ENCODE measurements around the gene AFF3.

The AFF3 gene

GRCh38 chr2:100019499-100019898 is 122.9 kb downstream of the AFF3 start:
- H3K9ac ChIP-seq (ENCODE audit: low read length in 5 of 5) = no peak overlapping the region
- no peaks in the 10 kb centered on the region for H3K27me3 ChIP-seq (ENCODE audit: control insufficient read depth in 5 of 5, insufficient read depth in 4 of 5, low read length in 5 of 5)
- peaks cover 0 to 8% (median 0%) of the 10 kb centered on the region in 5 donors for H3K36me3 ChIP-seq (ENCODE audit: control insufficient read depth in 5 of 5, insufficient read depth in 5 of 5, low read length in 5 of 5)
- no peaks in the 10 kb centered on the region for H3K9me3 ChIP-seq (ENCODE audit: control insufficient read depth in 5 of 5, low read length in 5 of 5)
- H3K4me1 ChIP-seq (ENCODE audit: control insufficient read depth in 5 of 5, insufficient read depth in 5 of 5, low read length in 5 of 5) = peaks cover 0 to 8% (median 5%) of the 10 kb centered on the region in 5 donors
- H3K4me3 ChIP-seq (ENCODE audit: low read depth in 1 of 5, low read length in 5 of 5) = no peak overlapping the region
- H3K27ac ChIP-seq (ENCODE audit: low read depth, low read length) = no peak overlapping the region

- H3K36me3 ChIP-seq (ENCODE audit: control insufficient read depth in 5 of 5, insufficient read depth in 5 of 5, low read length in 5 of 5) = peaks cover 0 to 8% (median 0%) of the 10 kb centered on the region in 5 donors
These were observed 123.8 kb downstream of the AFF3 start for GRCh38 chr2:100018341-100019193.

GRCh38 chr2:100017633-100018032 is 124.8 kb downstream of the AFF3 start:
- H3K9me3 ChIP-seq (ENCODE audit: control insufficient read depth in 5 of 5, low read length in 5 of 5) = no peaks in the 10 kb centered on the region
- peaks cover 0 to 14% (median 5%) of the 10 kb centered on the region in 5 donors for H3K4me1 ChIP-seq (ENCODE audit: control insufficient read depth in 5 of 5, insufficient read depth in 5 of 5, low read length in 5 of 5)
- no peak overlapping the region for H3K4me3 ChIP-seq (ENCODE audit: low read depth in 1 of 5, low read length in 5 of 5)
- H3K27ac ChIP-seq (ENCODE audit: low read depth, low read length) = no peak overlapping the region
- H3K9ac ChIP-seq (ENCODE audit: low read length in 5 of 5) = no peak overlapping the region
- H3K27me3 ChIP-seq (ENCODE audit: control insufficient read depth in 5 of 5, insufficient read depth in 4 of 5, low read length in 5 of 5) = no peaks in the 10 kb centered on the region
- H3K36me3 ChIP-seq (ENCODE audit: control insufficient read depth in 5 of 5, insufficient read depth in 5 of 5, low read length in 5 of 5) = peaks cover 0 to 8% (median 0%) of the 10 kb centered on the region in 5 donors

More at GRCh38 chr2:100018341-100019193, 123.8 kb downstream of the AFF3 start:
- no peaks in the 10 kb centered on the region for H3K27me3 ChIP-seq (ENCODE audit: control insufficient read depth in 5 of 5, insufficient read depth in 4 of 5, low read length in 5 of 5)
- no peak overlapping the region for H3K4me3 ChIP-seq (ENCODE audit: low read depth in 1 of 5, low read length in 5 of 5)
- no peaks in the 10 kb centered on the region for H3K9me3 ChIP-seq (ENCODE audit: control insufficient read depth in 5 of 5, low read length in 5 of 5)
- H3K4me1 ChIP-seq (ENCODE audit: control insufficient read depth in 5 of 5, insufficient read depth in 5 of 5, low read length in 5 of 5) = peaks cover 0 to 13% (median 5%) of the 10 kb centered on the region in 5 donors
- no peak overlapping the region for H3K9ac ChIP-seq (ENCODE audit: low read length in 5 of 5)
- H3K27ac ChIP-seq (ENCODE audit: low read depth, low read length) = no peak overlapping the region

- Histone ChIP-seq H3K4me3 (ENCODE audit: low read depth in 1 of 5, low read length in 5 of 5) (no peak overlapping the region), H3K9ac (ENCODE audit: low read length in 5 of 5) (no peak overlapping the region), H3K27ac (ENCODE audit: low read depth, low read length) (no peak overlapping the region), H3K36me3 (ENCODE audit: control insufficient read depth in 5 of 5, insufficient read depth in 5 of 5, low read length in 5 of 5) (peaks cover 0 to 8% (median 0%) of the 10 kb centered on the region in 5 donors), H3K9me3 (ENCODE audit: control insufficient read depth in 5 of 5, low read length in 5 of 5) (no peaks in the 10 kb centered on the region), H3K4me1 (ENCODE audit: control insufficient read depth in 5 of 5, insufficient read depth in 5 of 5, low read length in 5 of 5) (peaks cover 0 to 14% (median 5%) of the 10 kb centered on the region in 5 donors), H3K27me3 (ENCODE audit: control insufficient read depth in 5 of 5, insufficient read depth in 4 of 5, low read length in 5 of 5) (no peaks in the 10 kb centered on the region)
These were observed 125.6 kb downstream of the AFF3 start for GRCh38 chr2:100016756-100017155.

- H3K9ac ChIP-seq (ENCODE audit: low read length in 5 of 5) = no peak overlapping the region
- H3K9me3 ChIP-seq (ENCODE audit: control insufficient read depth in 5 of 5, low read length in 5 of 5) = no peaks in the 10 kb centered on the region
- peaks cover 0 to 8% (median 0%) of the 10 kb centered on the region in 5 donors for H3K36me3 ChIP-seq (ENCODE audit: control insufficient read depth in 5 of 5, insufficient read depth in 5 of 5, low read length in 5 of 5)
- peaks cover 0 to 14% (median 5%) of the 10 kb centered on the region in 5 donors for H3K4me1 ChIP-seq (ENCODE audit: control insufficient read depth in 5 of 5, insufficient read depth in 5 of 5, low read length in 5 of 5)
- H3K27ac ChIP-seq (ENCODE audit: low read depth, low read length) = no peak overlapping the region
- no peaks in the 10 kb centered on the region for H3K27me3 ChIP-seq (ENCODE audit: control insufficient read depth in 5 of 5, insufficient read depth in 4 of 5, low read length in 5 of 5)
- no peak overlapping the region for H3K4me3 ChIP-seq (ENCODE audit: low read depth in 1 of 5, low read length in 5 of 5)
These were observed 126.5 kb downstream of the AFF3 start for GRCh38 chr2:100015849-100016248.

- no peak overlapping the region for H3K9ac ChIP-seq (ENCODE audit: low read length in 5 of 5)
- H3K9me3 ChIP-seq (ENCODE audit: control insufficient read depth in 5 of 5, low read length in 5 of 5) = no peaks in the 10 kb centered on the region
- H3K36me3 ChIP-seq (ENCODE audit: control insufficient read depth in 5 of 5, insufficient read depth in 5 of 5, low read length in 5 of 5) = peaks cover 0 to 8% (median 0%) of the 10 kb centered on the region in 5 donors
- H3K27ac ChIP-seq (ENCODE audit: low read depth, low read length) = no peak overlapping the region
- peaks cover 0 to 14% (median 9%) of the 10 kb centered on the region in 5 donors for H3K4me1 ChIP-seq (ENCODE audit: control insufficient read depth in 5 of 5, insufficient read depth in 5 of 5, low read length in 5 of 5)
- H3K4me3 ChIP-seq (ENCODE audit: low read depth in 1 of 5, low read length in 5 of 5) = no peak overlapping the region
- H3K27me3 ChIP-seq (ENCODE audit: control insufficient read depth in 5 of 5, insufficient read depth in 4 of 5, low read length in 5 of 5) = no peaks in the 10 kb centered on the region
These were observed 128.3 kb downstream of the AFF3 start for GRCh38 chr2:100013892-100014677.

GRCh38 chr2:100012561-100012960 is 129.8 kb downstream of the AFF3 start:
- no peaks in the 10 kb centered on the region for H3K9me3 ChIP-seq (ENCODE audit: control insufficient read depth in 5 of 5, low read length in 5 of 5)
- no peak overlapping the region for H3K4me3 ChIP-seq (ENCODE audit: low read depth in 1 of 5, low read length in 5 of 5)
- H3K4me1 ChIP-seq (ENCODE audit: control insufficient read depth in 5 of 5, insufficient read depth in 5 of 5, low read length in 5 of 5) = peaks cover 0 to 9% (median 6%) of the 10 kb centered on the region in 5 donors
- H3K9ac ChIP-seq (ENCODE audit: low read length in 5 of 5) = no peak overlapping the region
- H3K36me3 ChIP-seq (ENCODE audit: control insufficient read depth in 5 of 5, insufficient read depth in 5 of 5, low read length in 5 of 5) = peaks cover 0 to 12% (median 3%) of the 10 kb centered on the region in 5 donors
- no peaks in the 10 kb centered on the region for H3K27me3 ChIP-seq (ENCODE audit: control insufficient read depth in 5 of 5, insufficient read depth in 4 of 5, low read length in 5 of 5)
- H3K27ac ChIP-seq (ENCODE audit: low read depth, low read length) = no peak overlapping the region

- Histone ChIP-seq H3K9me3 (ENCODE audit: control insufficient read depth in 5 of 5, low read length in 5 of 5) (no peaks in the 10 kb centered on the region), H3K9ac (ENCODE audit: low read length in 5 of 5) (no peak overlapping the region), H3K4me3 (ENCODE audit: low read depth in 1 of 5, low read length in 5 of 5) (no peak overlapping the region), H3K4me1 (ENCODE audit: control insufficient read depth in 5 of 5, insufficient read depth in 5 of 5, low read length in 5 of 5) (peaks cover 0 to 8% (median 4%) of the 10 kb centered on the region in 5 donors), H3K36me3 (ENCODE audit: control insufficient read depth in 5 of 5, insufficient read depth in 5 of 5, low read length in 5 of 5) (peaks cover 0 to 17% (median 6%) of the 10 kb centered on the region in 5 donors), H3K27ac (ENCODE audit: low read depth, low read length) (no peak overlapping the region), H3K27me3 (ENCODE audit: control insufficient read depth in 5 of 5, insufficient read depth in 4 of 5, low read length in 5 of 5) (no peaks in the 10 kb centered on the region)
These were observed 131.1 kb downstream of the AFF3 start for GRCh38 chr2:100011272-100011731.

GRCh38 chr2:100010606-100011005 is 131.8 kb downstream of the AFF3 start:
- Histone ChIP-seq H3K27me3 (ENCODE audit: control insufficient read depth in 5 of 5, insufficient read depth in 4 of 5, low read length in 5 of 5) (no peaks in the 10 kb centered on the region), H3K36me3 (ENCODE audit: control insufficient read depth in 5 of 5, insufficient read depth in 5 of 5, low read length in 5 of 5) (peaks cover 0 to 15% (median 7%) of the 10 kb centered on the region in 5 donors), H3K4me3 (ENCODE audit: low read depth in 1 of 5, low read length in 5 of 5) (no peak overlapping the region), H3K27ac (ENCODE audit: low read depth, low read length) (no peak overlapping the region), H3K9me3 (ENCODE audit: control insufficient read depth in 5 of 5, low read length in 5 of 5) (no peaks in the 10 kb centered on the region), H3K4me1 (ENCODE audit: control insufficient read depth in 5 of 5, insufficient read depth in 5 of 5, low read length in 5 of 5) (peaks cover 0 to 8% (median 4%) of the 10 kb centered on the region in 5 donors), H3K9ac (ENCODE audit: low read length in 5 of 5) (no peak overlapping the region)

All from subcutaneous abdominal adipose tissue (tissue), 5 donors.